Bronchial epithelial cell (primary cell): Measurements from ENCODE around the gene C3orf80. TPM values are rescaled to one million over a fixed set of nuclear protein-coding genes. Genes with fewer than 3 reads are reported as not detected.

ENCODE experiments used
- DNase-seq: peaks from one replicate; pipeline ENCODE4 v3.0.0-alpha.2; 2010; ENCODE audit warnings: low read depth
- FAIRE-seq: peaks from 2 replicates; lab custom pipeline; 2011; peaks lifted over from hg19 to GRCh38; lab: Jason Lieb, UNC
- H3K27me3 ChIP-seq: 2 replicates; pipeline ENCODE4 v1.5.1; 2011; ENCODE audit warnings: low read length; ENCODE audit not compliant: control insufficient read depth, insufficient read depth
- H3K36me3 ChIP-seq: 2 replicates; pipeline ENCODE4 v1.5.1; 2011; ENCODE audit warnings: low read length; ENCODE audit not compliant: control insufficient read depth, insufficient read depth
- H3K4me3 ChIP-seq: 2 replicates; pipeline ENCODE4 v1.5.1; 2011; ENCODE audit warnings: mild to moderate bottlenecking, low read depth, low read length, control low read depth
- CTCF ChIP-seq: IDR thresholded peaks from 2 replicates; pipeline ENCODE4 v1.5.1; 2011; ENCODE audit warnings: mild to moderate bottlenecking, moderate library complexity, low read length, control low read depth, inconsistent platforms; ENCODE audit not compliant: insufficient read depth, severe bottlenecking
- total RNA-seq: library from RNA; depleted of rRNA; stranded (reverse); fragments of >200 nt; gene quantifications from 2 replicates; pipeline ENCODE4 v1.2.1, GENCODE V29; 2014

C3orf80 gene
- total RNA-seq, 1 donor from 2014 or later: not detected

- DNase-seq: no peak
- Histone ChIP-seq H3K27me3 (no peaks in the 10 kb centered on the region), H3K36me3 (no peaks in the 10 kb centered on the region), H3K4me3 (no peak overlapping the region)
- FAIRE-seq: no peak
- TF ChIP-seq CTCF: no peak
Measured at GRCh38 chr3:160257606-160258005, 32.4 kb downstream of the C3orf80 start.

- H3K4me3 ChIP-seq: no peak overlapping the region
- no peak for FAIRE-seq
- no peak for TF ChIP-seq CTCF
- DNase-seq: no peak
- H3K36me3 ChIP-seq: no peaks in the 10 kb centered on the region
- H3K27me3 ChIP-seq: no peaks in the 10 kb centered on the region
Measured at GRCh38 chr3:160259589-160259988, 34.4 kb downstream of the C3orf80 start.

- FAIRE-seq: no peak
- H3K36me3 ChIP-seq: no peaks in the 10 kb centered on the region
- TF ChIP-seq CTCF: no peak
- no peaks in the 10 kb centered on the region for H3K27me3 ChIP-seq
- no peak overlapping the region for H3K4me3 ChIP-seq
- no peak for DNase-seq
Measured at GRCh38 chr3:160260587-160261270, 35.5 kb downstream of the C3orf80 start.

- H3K36me3 ChIP-seq: no peaks in the 10 kb centered on the region
- no peak for DNase-seq
- FAIRE-seq: no peak
- no peak overlapping the region for H3K4me3 ChIP-seq
- TF ChIP-seq CTCF: no peak
- no peaks in the 10 kb centered on the region for H3K27me3 ChIP-seq
Measured at GRCh38 chr3:160265088-160265487, 39.9 kb downstream of the C3orf80 start.

Other genes starting within 250 kb of the C3orf80 start
- 0.26 TPM in 2 replicates for gene IL12A, start 236.6 kb upstream of the C3orf80 start, total RNA-seq
- 16.5 and 16.8 TPM in 2 replicates for gene IFT80, start 173.8 kb downstream of the C3orf80 start, total RNA-seq
- gene SMC4, start 174.2 kb downstream of the C3orf80 start, total RNA-seq: 12.1 and 12.8 TPM in 2 replicates
- 5.8 and 6.5 TPM in 2 replicates for gene TRIM59, start 224.4 kb downstream of the C3orf80 start, total RNA-seq